Astrocyte (in vitro differentiated cells and primary cell): ENCODE measurements around the gene DNHD1. TPM values are rescaled to one million over a fixed set of nuclear protein-coding genes. Genes with fewer than 3 reads are reported as not detected.

Experiments
- DNase-seq: peaks from one replicate; pipeline ENCODE4 v3.0.0-alpha.2; 2010; ENCODE audit warnings: low read depth
- FAIRE-seq: peaks from 2 replicates; lab custom pipeline; 2011; peaks lifted over from hg19 to GRCh38; lab: Jason Lieb, UNC
- H2AFZ ChIP-seq: 2 replicates; pipeline ENCODE4 v1.6.0; 2012; ENCODE audit warnings: low read depth, low read length, inconsistent platforms
- H3K27ac ChIP-seq: 2 replicates; pipeline ENCODE4 v1.5.1; 2011; ENCODE audit warnings: low read depth, low read length, inconsistent platforms
- H3K27me3 ChIP-seq: 2 replicates; pipeline ENCODE4 v1.6.0; 2011; ENCODE audit warnings: low read length, inconsistent platforms; ENCODE audit not compliant: insufficient read depth
- H3K36me3 ChIP-seq: 2 replicates; pipeline ENCODE4 v1.5.1; 2011; ENCODE audit warnings: low read length, inconsistent platforms; ENCODE audit not compliant: insufficient read depth
- H3K4me1 ChIP-seq: 2 replicates; pipeline ENCODE4 v1.5.1; 2011; ENCODE audit warnings: low read length, inconsistent platforms; ENCODE audit not compliant: insufficient read depth
- H3K4me2 ChIP-seq: 2 replicates; pipeline ENCODE4 v1.6.0; 2012; ENCODE audit warnings: low read length, inconsistent platforms
- H3K4me3 ChIP-seq: 2 replicates; pipeline ENCODE4 v1.5.1; 2011; ENCODE audit warnings: low read depth, mild to moderate bottlenecking, low read length, inconsistent platforms; ENCODE audit not compliant: insufficient read depth
- H3K79me2 ChIP-seq: 2 replicates; pipeline ENCODE4 v1.6.0; 2012; ENCODE audit warnings: mild to moderate bottlenecking, low read length, inconsistent platforms; ENCODE audit not compliant: insufficient read depth
- H3K9ac ChIP-seq: 2 replicates; pipeline ENCODE4 v1.6.0; 2012; ENCODE audit warnings: mild to moderate bottlenecking, low read length, inconsistent platforms
- H3K9me3 ChIP-seq: 2 replicates; pipeline ENCODE4 v1.5.1; 2012; ENCODE audit warnings: low read depth, mild to moderate bottlenecking, low read length, inconsistent platforms; ENCODE audit not compliant: insufficient read depth
- H4K20me1 ChIP-seq: 2 replicates; pipeline ENCODE4 v1.6.0; 2012; ENCODE audit warnings: low read length, inconsistent platforms; ENCODE audit not compliant: insufficient read depth
- H3K27ac Mint-ChIP-seq: one replicate; pipeline ENCODE4 v1.8.0; 2021; ENCODE audit warnings: mild to moderate bottlenecking, mixed read lengths; ENCODE audit not compliant: unreplicated experiment
- H3K27me3 Mint-ChIP-seq: one replicate; pipeline ENCODE4 v1.8.0; 2021; ENCODE audit warnings: low read depth, mixed read lengths; ENCODE audit not compliant: unreplicated experiment
- H3K36me3 Mint-ChIP-seq: one replicate; pipeline ENCODE4 v1.8.0; 2021; ENCODE audit warnings: low read depth, mixed read lengths; ENCODE audit not compliant: unreplicated experiment
- H3K4me1 Mint-ChIP-seq: one replicate; pipeline ENCODE4 v1.8.0; 2021; ENCODE audit warnings: low read depth, mixed read lengths; ENCODE audit not compliant: unreplicated experiment
- H3K4me3 Mint-ChIP-seq: one replicate; pipeline ENCODE4 v1.8.0; 2021; ENCODE audit warnings: mild to moderate bottlenecking, moderate library complexity, mixed read lengths; ENCODE audit not compliant: unreplicated experiment
- H3K9me3 Mint-ChIP-seq: one replicate; pipeline ENCODE4 v1.8.0; 2021; ENCODE audit warnings: mild to moderate bottlenecking, mixed read lengths; ENCODE audit not compliant: unreplicated experiment
- EZH2 ChIP-seq: IDR thresholded peaks from 2 replicates; pipeline ENCODE4 v1.6.1; 2012; ENCODE audit warnings: mild to moderate bottlenecking, low read length, inconsistent platforms; ENCODE audit not compliant: insufficient read depth
- total RNA-seq: library from RNA; stranded (reverse); gene quantifications from 2 replicates; pipeline ENCODE4 v1.2.1, GENCODE V29; 2021
- TF ChIP-seq, protein P1 (sequence below): IDR thresholded peaks from 2 replicates; pipeline ENCODE4 v1.5.1; 2011; ENCODE audit warnings: low read depth, mild to moderate bottlenecking, inconsistent platforms, low read length, moderate library complexity; ENCODE audit not compliant: insufficient read depth

DNHD1 gene
- total RNA-seq, 1 donor from 2014 or later = 8.2 TPM

DNA sequence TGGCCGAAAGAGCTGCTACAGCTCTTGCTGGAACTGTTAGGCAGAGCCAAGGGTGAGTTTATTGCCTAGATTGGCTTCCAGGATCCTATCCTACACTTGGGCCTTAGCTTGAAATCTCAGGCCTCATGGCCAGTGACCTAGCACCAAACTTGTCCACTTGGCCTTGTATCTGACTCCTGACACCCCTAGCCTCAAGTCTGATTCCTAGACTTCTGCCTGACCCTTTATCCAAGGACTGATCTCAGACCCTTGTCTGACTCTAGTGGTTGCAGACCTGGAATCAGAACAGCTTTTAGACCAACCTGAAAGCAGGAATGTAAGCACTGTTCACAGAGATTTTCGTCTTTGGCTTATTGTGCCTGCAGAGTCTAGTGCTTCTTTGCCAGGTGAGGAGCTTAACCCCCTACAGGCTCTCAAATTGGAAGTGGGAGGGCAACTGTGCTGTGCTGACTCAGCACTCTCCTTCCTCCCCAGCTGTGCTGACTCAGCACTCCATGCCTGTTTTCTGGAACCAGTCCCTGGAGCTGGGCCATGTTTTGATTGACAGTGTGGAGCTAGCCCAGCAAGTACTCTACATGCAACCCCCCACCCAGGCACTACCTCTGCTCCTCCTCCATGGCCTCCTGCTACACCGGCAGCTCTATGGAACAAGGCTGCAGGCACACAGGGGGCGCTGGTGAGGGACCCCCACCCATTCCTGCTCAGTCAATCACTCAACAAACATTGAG, 71.3 kb downstream of the DNHD1 start:
- DNase-seq (peak; percentile 58), FAIRE-seq (peak; percentile 52)
- peak overlapping the region; percentile 9 for H3K4me2 ChIP-seq
- Mint-ChIP-seq H3K4me3 (peak overlapping the region; percentile 34), H3K4me1 (peaks cover 17% of the 10 kb centered on the region), H3K27ac (no peak overlapping the region), H3K9me3 (peaks cover 3% of the 10 kb centered on the region), H3K36me3 (peaks cover 16% of the 10 kb centered on the region), H3K27me3 (peaks cover 3% of the 10 kb centered on the region)
- H3K27ac ChIP-seq = no peak overlapping the region
- no peak overlapping the region for H3K9ac ChIP-seq
- H3K36me3 ChIP-seq = peaks cover 2% of the 10 kb centered on the region
- H2AFZ ChIP-seq = no peak overlapping the region
- H3K9me3 ChIP-seq = no peaks in the 10 kb centered on the region
- no peaks in the 10 kb centered on the region for H3K27me3 ChIP-seq
- H3K4me3 ChIP-seq = no peak overlapping the region
- H3K79me2 ChIP-seq = no peaks in the 10 kb centered on the region
- TF ChIP-seq, protein P1, sequence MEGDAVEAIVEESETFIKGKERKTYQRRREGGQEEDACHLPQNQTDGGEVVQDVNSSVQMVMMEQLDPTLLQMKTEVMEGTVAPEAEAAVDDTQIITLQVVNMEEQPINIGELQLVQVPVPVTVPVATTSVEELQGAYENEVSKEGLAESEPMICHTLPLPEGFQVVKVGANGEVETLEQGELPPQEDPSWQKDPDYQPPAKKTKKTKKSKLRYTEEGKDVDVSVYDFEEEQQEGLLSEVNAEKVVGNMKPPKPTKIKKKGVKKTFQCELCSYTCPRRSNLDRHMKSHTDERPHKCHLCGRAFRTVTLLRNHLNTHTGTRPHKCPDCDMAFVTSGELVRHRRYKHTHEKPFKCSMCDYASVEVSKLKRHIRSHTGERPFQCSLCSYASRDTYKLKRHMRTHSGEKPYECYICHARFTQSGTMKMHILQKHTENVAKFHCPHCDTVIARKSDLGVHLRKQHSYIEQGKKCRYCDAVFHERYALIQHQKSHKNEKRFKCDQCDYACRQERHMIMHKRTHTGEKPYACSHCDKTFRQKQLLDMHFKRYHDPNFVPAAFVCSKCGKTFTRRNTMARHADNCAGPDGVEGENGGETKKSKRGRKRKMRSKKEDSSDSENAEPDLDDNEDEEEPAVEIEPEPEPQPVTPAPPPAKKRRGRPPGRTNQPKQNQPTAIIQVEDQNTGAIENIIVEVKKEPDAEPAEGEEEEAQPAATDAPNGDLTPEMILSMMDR = no peak
- TF ChIP-seq EZH2 = no peak
- peaks cover 17% of the 10 kb centered on the region for H4K20me1 ChIP-seq
- H3K4me1 ChIP-seq = peaks cover 14% of the 10 kb centered on the region

DNA sequence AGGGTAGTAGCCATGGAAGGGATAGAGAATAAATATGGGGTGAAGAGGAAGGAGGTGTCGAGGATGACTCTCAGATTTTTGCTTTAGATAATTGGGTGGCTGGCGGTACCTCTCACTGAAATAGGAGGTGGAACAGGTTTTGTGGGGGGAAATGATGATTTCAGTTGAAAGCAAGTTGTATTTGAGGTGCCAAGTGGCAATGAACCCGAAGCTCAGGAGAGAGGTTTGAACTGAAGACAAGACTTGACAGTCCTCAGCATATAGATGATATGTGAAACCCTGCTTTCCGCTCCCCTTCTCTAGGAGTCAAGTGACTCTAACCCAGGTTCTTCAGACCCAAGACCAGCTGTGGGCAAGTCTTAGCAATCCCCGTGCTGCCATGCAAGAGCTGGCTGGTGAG, 72.6 kb downstream of the DNHD1 start:
- peaks cover 2% of the 10 kb centered on the region for H3K36me3 ChIP-seq
- no peak overlapping the region for H3K4me3 ChIP-seq
- Mint-ChIP-seq H3K27ac (no peak overlapping the region), H3K4me1 (peaks cover 17% of the 10 kb centered on the region), H3K27me3 (peaks cover 3% of the 10 kb centered on the region), H3K36me3 (peaks cover 13% of the 10 kb centered on the region), H3K9me3 (peaks cover 3% of the 10 kb centered on the region), H3K4me3 (no peak overlapping the region)
- no peaks in the 10 kb centered on the region for H3K27me3 ChIP-seq
- peaks cover 14% of the 10 kb centered on the region for H3K4me1 ChIP-seq
- H3K27ac ChIP-seq = no peak overlapping the region
- H3K9ac ChIP-seq = no peak overlapping the region
- H3K4me2 ChIP-seq = no peak overlapping the region
- no peaks in the 10 kb centered on the region for H3K79me2 ChIP-seq
- DNase-seq = no peak
- no peak for TF ChIP-seq EZH2
- TF ChIP-seq, protein P1 = no peak
- FAIRE-seq = no peak
- H4K20me1 ChIP-seq = peaks cover 17% of the 10 kb centered on the region
- H3K9me3 ChIP-seq = no peaks in the 10 kb centered on the region
- H2AFZ ChIP-seq = no peak overlapping the region
